Activated CD4-positive, alpha-beta T cell treated with anti-CD3 and anti-CD28 coated beads, Interleukin-2, amount 10 ng/mL, durations not matched to agents 24 days and 14 days (primary cell): Measurements from ENCODE around the gene SELENOW. TPM values are rescaled to one million over a fixed set of nuclear protein-coding genes. Genes with fewer than 3 reads are reported as not detected.
"Not testable (repeated sequence)": the region's sequence is repeated elsewhere in the genome, so short reads cannot be mapped to it uniquely, and the experiment has no call there.

Experiments used
- DNase-seq: peaks from one replicate; pipeline ENCODE4 v3.0.0; 2022
- H3K27ac Mint-ChIP-seq: one replicate; pipeline ENCODE4 v1.8.0; 2022; ENCODE audit warnings: mild to moderate bottlenecking, mixed read lengths
- H3K27me3 Mint-ChIP-seq: one replicate; pipeline ENCODE4 v1.8.0; 2022; ENCODE audit warnings: mixed read lengths
- H3K36me3 Mint-ChIP-seq: one replicate; pipeline ENCODE4 v1.8.0; 2022; ENCODE audit warnings: low read depth, mild to moderate bottlenecking, mixed read lengths
- H3K4me1 Mint-ChIP-seq: one replicate; pipeline ENCODE4 v1.8.0; 2021; ENCODE audit warnings: mixed read lengths
- H3K4me3 Mint-ChIP-seq: one replicate; pipeline ENCODE4 v1.8.0; 2022; ENCODE audit warnings: mild to moderate bottlenecking, moderate library complexity, mixed read lengths
- H3K9me3 Mint-ChIP-seq: one replicate; pipeline ENCODE4 v1.8.0; 2021; ENCODE audit warnings: mixed read lengths
- intact Hi-C: fragments of 100-400 bp; cut with micrococcal nuclease; formaldehyde crosslinking; loops from one replicate; pipeline ENCODE4 v1.15.1; 2023
- total RNA-seq: library from RNA; stranded (reverse); gene quantifications from 2 replicates; pipeline ENCODE4 v1.2.3, GENCODE V29; 2022

The SELENOW gene
- total RNA-seq, 1 donor from 2014 or later, result 111 TPM

GRCh38 chr19:47762615-47763308 lies 15.7 kb upstream of the SELENOW start:
- Mint-ChIP-seq H3K36me3 (peaks cover 20% of the 10 kb centered on the region), H3K27me3 (no peaks in the 10 kb centered on the region), H3K4me3 (no peak overlapping the region), H3K9me3 (no peaks in the 10 kb centered on the region), H3K27ac (no peak overlapping the region), H3K4me1 (peaks cover 4% of the 10 kb centered on the region)
- DNase-seq, result no peak
- intact Hi-C loops, result no loop called here

- H3K27ac Mint-ChIP-seq, H3K36me3 Mint-ChIP-seq, H3K9me3 Mint-ChIP-seq, DNase-seq, H3K4me3 Mint-ChIP-seq, H3K27me3 Mint-ChIP-seq, H3K4me1 Mint-ChIP-seq, intact Hi-C loops: not testable (repeated sequence)
Measured at GRCh38 chr19:47764705-47765104, 13.8 kb upstream of the SELENOW start.

GRCh38 chr19:47765523-47766358 lies 12.8 kb upstream of the SELENOW start:
- H3K9me3 Mint-ChIP-seq, result no peaks in the 10 kb centered on the region
- H3K36me3 Mint-ChIP-seq, result no peaks in the 10 kb centered on the region
- H3K27ac Mint-ChIP-seq, result no peak overlapping the region
- no peaks in the 10 kb centered on the region for H3K27me3 Mint-ChIP-seq
- no peak overlapping the region for H3K4me3 Mint-ChIP-seq
- peak; percentile 79 for DNase-seq
- H3K4me1 Mint-ChIP-seq, result peaks cover 3% of the 10 kb centered on the region
- intact Hi-C loops, result loop anchor here (1.0 kb wide), 1 partner anchor 23 kb away; no protein-coding TSS in a partner anchor

- Mint-ChIP-seq H3K27me3 (no peaks in the 10 kb centered on the region), H3K9me3 (no peaks in the 10 kb centered on the region), H3K36me3 (no peaks in the 10 kb centered on the region), H3K4me3 (no peak overlapping the region), H3K27ac (no peak overlapping the region), H3K4me1 (peaks cover 3% of the 10 kb centered on the region)
- DNase-seq, result no peak
- intact Hi-C loops, result loop anchor here (1.0 kb wide), 1 partner anchor 22 kb away; no protein-coding TSS in a partner anchor
Measured at GRCh38 chr19:47766359-47766620, 12.2 kb upstream of the SELENOW start.

- Mint-ChIP-seq H3K27me3 (peaks cover 2% of the 10 kb centered on the region), H3K36me3 (no peaks in the 10 kb centered on the region), H3K9me3 (no peaks in the 10 kb centered on the region), H3K4me3 (no peak overlapping the region), H3K4me1 (peaks cover 3% of the 10 kb centered on the region), H3K27ac (no peak overlapping the region)
- intact Hi-C loops, result loop anchor here (1.0 kb wide), 1 partner anchor 22 kb away; no protein-coding TSS in a partner anchor
- no peak for DNase-seq
Measured at GRCh38 chr19:47766670-47767069, 11.8 kb upstream of the SELENOW start.

GRCh38 chr19:47767349-47767748 lies 11.2 kb upstream of the SELENOW start:
- H3K27ac Mint-ChIP-seq, result no peak overlapping the region
- H3K36me3 Mint-ChIP-seq, result no peaks in the 10 kb centered on the region
- intact Hi-C loops, result no loop called here

GRCh38 chr19:47768604-47769003 lies 9.9 kb upstream of the SELENOW start:
- H3K27me3 Mint-ChIP-seq, result peaks cover 2% of the 10 kb centered on the region
- no peak overlapping the region for H3K27ac Mint-ChIP-seq
- peaks cover 3% of the 10 kb centered on the region for H3K4me1 Mint-ChIP-seq
- no peak overlapping the region for H3K4me3 Mint-ChIP-seq
- no peak for DNase-seq
- intact Hi-C loops, result no loop called here
- no peaks in the 10 kb centered on the region for H3K36me3 Mint-ChIP-seq
- H3K9me3 Mint-ChIP-seq, result no peaks in the 10 kb centered on the region

More at GRCh38 chr19:47767349-47767748, 11.2 kb upstream of the SELENOW start:
- H3K27me3 Mint-ChIP-seq, result peaks cover 2% of the 10 kb centered on the region
- H3K4me3 Mint-ChIP-seq, result no peak overlapping the region
- peaks cover 3% of the 10 kb centered on the region for H3K4me1 Mint-ChIP-seq
- H3K9me3 Mint-ChIP-seq, result no peaks in the 10 kb centered on the region
- DNase-seq, result no peak

GRCh38 chr19:47769534-47769933 lies 9.0 kb upstream of the SELENOW start:
- H3K4me3 Mint-ChIP-seq, result no peak overlapping the region
- H3K27ac Mint-ChIP-seq, result no peak overlapping the region
- peaks cover 2% of the 10 kb centered on the region for H3K27me3 Mint-ChIP-seq
- no peak for DNase-seq
- no peaks in the 10 kb centered on the region for H3K36me3 Mint-ChIP-seq
- no peaks in the 10 kb centered on the region for H3K9me3 Mint-ChIP-seq
- peaks cover 3% of the 10 kb centered on the region for H3K4me1 Mint-ChIP-seq
- intact Hi-C loops, result no loop called here

- H3K27me3 Mint-ChIP-seq, intact Hi-C loops, H3K4me3 Mint-ChIP-seq, DNase-seq, H3K9me3 Mint-ChIP-seq, H3K36me3 Mint-ChIP-seq, H3K4me1 Mint-ChIP-seq, H3K27ac Mint-ChIP-seq: not testable (repeated sequence)
Measured at GRCh38 chr19:47771291-47771690, 7.2 kb upstream of the SELENOW start.

GRCh38 chr19:47776568-47776967 lies 1.9 kb upstream of the SELENOW start:
- H3K27me3 Mint-ChIP-seq, result no peaks in the 10 kb centered on the region
- no peaks in the 10 kb centered on the region for H3K9me3 Mint-ChIP-seq
- no peak for DNase-seq
- H3K4me1 Mint-ChIP-seq, result peaks cover 18% of the 10 kb centered on the region
- no peak overlapping the region for H3K27ac Mint-ChIP-seq
- no peak overlapping the region for H3K4me3 Mint-ChIP-seq
- H3K36me3 Mint-ChIP-seq, result peaks cover 11% of the 10 kb centered on the region
- intact Hi-C loops, result no loop called here

- intact Hi-C loops, H3K27ac Mint-ChIP-seq, DNase-seq, H3K9me3 Mint-ChIP-seq, H3K27me3 Mint-ChIP-seq: not testable (repeated sequence)
- peak overlapping the region; percentile 100 for H3K4me3 Mint-ChIP-seq
- H3K4me1 Mint-ChIP-seq, result peaks cover 18% of the 10 kb centered on the region
- peaks cover 19% of the 10 kb centered on the region for H3K36me3 Mint-ChIP-seq
Measured at GRCh38 chr19:47777245-47778048, 1.1 kb upstream of the SELENOW start.

GRCh38 chr19:47778954-47779351 lies 450 bp downstream of the SELENOW start:
- Mint-ChIP-seq H3K4me1 (peaks cover 18% of the 10 kb centered on the region), H3K27ac (peak overlapping the region; percentile 97), H3K4me3 (peak overlapping the region; percentile 100), H3K36me3 (peaks cover 29% of the 10 kb centered on the region), H3K9me3 (no peaks in the 10 kb centered on the region), H3K27me3 (no peaks in the 10 kb centered on the region)
- intact Hi-C loops, result no loop called here
- DNase-seq, result peak; percentile 73

GRCh38 chr19:47779524-47780214 lies 1.2 kb downstream of the SELENOW start:
- intact Hi-C loops, result no loop called here
- Mint-ChIP-seq H3K9me3 (no peaks in the 10 kb centered on the region), H3K27me3 (no peaks in the 10 kb centered on the region), H3K27ac (peak overlapping the region; percentile 97), H3K4me1 (peaks cover 18% of the 10 kb centered on the region), H3K4me3 (peak overlapping the region; percentile 100), H3K36me3 (peaks cover 34% of the 10 kb centered on the region)
- DNase-seq, result no peak
